NCI-H1417 (cell line): ENCODE results near the gene CYP27A1.

ENCODE experiments used
- DNase-seq, 3 experiments: peaks; one replicate each; lab custom pipeline; 2025; lab: John Stamatoyannopoulos, UW

The CYP27A1 gene

DNA sequence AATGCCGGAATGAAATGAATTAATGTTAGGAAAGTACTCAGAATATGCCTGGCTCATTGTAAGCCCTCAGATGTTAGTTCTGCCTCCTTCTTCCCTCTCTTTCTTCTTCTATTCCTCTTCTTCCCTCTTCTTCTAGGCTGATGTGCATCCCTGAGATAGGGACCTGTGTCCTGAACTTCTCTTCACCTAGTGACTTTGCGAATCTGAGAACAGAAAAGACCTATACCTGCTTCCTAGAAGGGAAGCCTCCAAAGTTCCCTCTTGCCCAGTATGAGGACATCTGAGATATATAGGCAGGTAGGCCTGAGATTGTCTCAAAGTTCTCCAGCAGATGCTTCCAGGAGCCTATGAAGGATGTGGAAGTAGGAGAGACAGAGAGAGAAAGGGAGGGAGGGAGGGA is 8.1 kb upstream of the CYP27A1 start:
- no peak for DNase-seq

GRCh38 chr2:218776488-218776887 is 5.5 kb upstream of the CYP27A1 start:
- DNase-seq: no peak

DNA sequence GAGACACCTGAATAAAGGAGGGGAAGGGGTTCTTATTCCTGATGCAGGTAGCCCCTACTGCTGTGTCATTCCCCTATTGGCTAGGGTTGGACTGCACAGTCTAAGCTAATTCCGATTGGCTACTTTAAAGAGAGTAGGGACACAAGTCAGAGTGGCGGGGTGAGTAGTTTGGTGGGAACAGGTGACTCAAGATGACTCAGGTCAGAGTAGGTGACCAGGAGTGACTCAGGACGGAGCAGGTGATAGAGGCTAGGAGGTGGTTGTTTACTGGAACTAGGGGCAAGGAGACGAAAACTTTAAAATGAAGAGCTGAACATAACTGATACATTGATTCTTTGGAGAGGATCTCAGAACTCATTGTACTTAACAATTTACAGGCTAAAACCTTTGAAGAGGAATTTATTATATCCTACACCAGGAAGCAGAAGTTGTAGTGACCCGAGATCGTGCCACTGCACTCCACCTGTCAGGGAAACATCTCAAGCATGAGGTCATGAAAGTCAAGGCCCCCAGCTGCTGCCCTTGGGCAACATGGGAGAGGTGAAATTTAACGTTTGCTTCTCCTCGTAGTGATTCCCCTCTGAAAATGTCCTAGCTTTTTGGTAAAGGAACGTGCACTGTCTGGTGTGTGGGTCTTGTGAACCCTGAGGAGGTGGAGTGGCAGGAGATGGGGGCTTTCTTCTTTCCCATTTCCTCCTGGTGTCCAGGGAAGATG is 4.5 kb upstream of the CYP27A1 start:
- no peak for DNase-seq

DNA sequence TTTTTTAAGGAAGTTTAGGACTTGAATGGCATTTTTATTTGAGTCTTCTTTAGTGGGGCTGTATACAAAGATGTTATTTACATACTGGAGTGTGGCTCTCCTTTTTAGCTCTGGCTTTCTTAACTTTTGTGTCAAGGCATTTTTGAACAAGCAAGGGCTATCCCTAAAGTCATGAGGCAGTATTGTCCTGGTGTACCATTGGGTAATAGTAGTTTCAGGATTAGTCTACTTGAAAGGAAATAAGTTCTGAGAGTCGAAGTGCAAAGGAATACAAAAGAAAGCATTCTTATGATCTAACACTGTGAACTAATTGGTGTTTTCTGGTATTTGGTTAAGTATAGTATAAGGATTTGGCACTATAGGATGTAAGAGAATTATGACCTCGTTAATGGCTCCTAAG is 1.9 kb upstream of the CYP27A1 start:
- DNase-seq: no peak

- peak in 2 of 3 experiments; percentile 3 to 48 for DNase-seq
Observed at GRCh38 chr2:218780851-218781690, 876 bp upstream of the CYP27A1 start.

- DNase-seq: no peak
Observed at GRCh38 chr2:218782528-218782844, 539 bp downstream of the CYP27A1 start.

DNA sequence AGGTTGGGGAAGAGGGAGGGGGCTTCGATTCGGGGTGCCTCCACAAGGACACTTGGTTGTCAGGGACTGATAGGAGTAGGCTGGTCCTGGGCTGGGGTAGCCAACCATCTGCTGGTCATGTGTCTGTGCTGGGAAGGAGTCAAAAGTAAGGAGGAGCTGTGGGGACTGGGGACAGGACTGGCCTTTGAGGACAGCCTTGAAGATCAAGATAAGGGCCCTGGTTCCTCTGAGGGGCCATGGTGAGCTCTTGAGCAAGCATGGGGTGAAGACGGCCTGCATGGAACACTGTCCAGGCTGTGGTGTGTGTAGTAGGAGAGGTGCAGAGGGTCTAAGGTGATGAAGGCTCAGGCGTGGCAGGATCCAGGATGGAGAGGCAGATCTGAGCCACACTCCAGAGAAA is 1.7 kb downstream of the CYP27A1 start:
- no peak for DNase-seq

DNA sequence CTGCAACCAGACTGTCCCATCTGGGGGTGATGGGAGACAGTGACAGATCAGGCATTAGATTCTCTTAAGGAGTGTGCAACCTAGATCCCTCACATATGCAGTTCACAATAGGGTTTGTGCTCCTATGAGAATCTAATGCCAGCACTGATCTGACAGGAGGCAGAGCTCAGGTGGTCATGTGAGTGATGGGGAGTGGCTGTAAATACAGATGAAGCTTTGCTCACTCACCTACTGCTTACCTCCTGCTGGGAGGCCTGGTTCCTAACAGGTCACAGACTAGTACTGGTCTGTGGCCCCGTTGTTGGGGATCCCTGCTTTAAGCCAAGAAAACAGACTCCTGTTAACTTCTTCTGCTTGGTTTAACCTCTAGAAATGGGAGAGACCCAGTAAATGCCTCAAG is 3.2 kb downstream of the CYP27A1 start:
- DNase-seq: no peak

GRCh38 chr2:218786133-218786532 is 4.2 kb downstream of the CYP27A1 start:
- no peak for DNase-seq

DNA sequence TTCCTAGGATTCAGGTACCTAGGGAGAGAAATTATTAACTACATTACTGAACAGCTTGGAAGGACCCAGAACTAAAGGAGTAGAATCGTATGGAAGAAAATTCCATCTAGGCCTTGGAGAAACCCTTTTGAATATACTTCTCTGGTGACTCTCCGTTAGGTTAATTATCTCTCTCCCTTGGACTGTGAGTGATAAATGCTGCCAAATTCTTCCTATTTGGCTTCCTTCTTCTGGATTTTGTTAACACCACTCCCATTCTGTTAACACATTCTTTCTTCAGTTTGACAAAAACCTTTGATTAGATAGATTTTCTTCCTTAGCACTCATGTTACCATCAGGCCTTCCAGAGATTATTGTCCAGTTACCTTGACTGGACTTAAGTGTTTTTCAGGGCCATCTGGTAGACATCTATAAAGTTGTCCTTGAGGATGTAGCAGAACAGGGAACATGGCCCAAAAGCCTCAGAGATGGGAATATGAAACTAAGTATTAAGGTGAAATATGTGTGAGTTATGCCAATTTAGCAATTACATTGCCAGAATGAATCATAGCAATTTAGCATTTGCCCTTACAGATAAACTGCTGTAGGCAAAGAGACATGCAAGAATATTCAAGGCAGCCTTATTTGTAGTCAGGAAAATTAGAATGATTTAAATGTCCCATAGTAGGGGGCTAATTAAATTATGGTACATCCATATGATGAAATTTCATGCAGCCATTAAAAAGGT is 6.7 kb downstream of the CYP27A1 start:
- DNase-seq: no peak

GRCh38 chr2:218792433-218792832 is 10.5 kb downstream of the CYP27A1 start:
- DNase-seq: no peak

GRCh38 chr2:218796691-218797090 is 14.7 kb downstream of the CYP27A1 start:
- no peak for DNase-seq

GRCh38 chr2:218798767-218799504 is 17.0 kb downstream of the CYP27A1 start:
- no peak for DNase-seq

GRCh38 chr2:218799990-218800389 is 18.0 kb downstream of the CYP27A1 start:
- no peak for DNase-seq

GRCh38 chr2:218802386-218802994 is 20.5 kb downstream of the CYP27A1 start:
- DNase-seq: no peak

- no peak for DNase-seq
Observed at GRCh38 chr2:218804817-218805216, 22.9 kb downstream of the CYP27A1 start.

GRCh38 chr2:218805627-218806026 is 23.7 kb downstream of the CYP27A1 start:
- peak in 1 of 3 experiments; percentile 28 for DNase-seq

GRCh38 chr2:218806346-218806978 is 24.5 kb downstream of the CYP27A1 start:
- peak in 2 of 3 experiments; percentile 11 to 39 for DNase-seq

- no peak for DNase-seq
Observed at GRCh38 chr2:218807626-218808025, 25.7 kb downstream of the CYP27A1 start.

GRCh38 chr2:218809515-218809914 is 27.6 kb downstream of the CYP27A1 start:
- DNase-seq: no peak

DNA sequence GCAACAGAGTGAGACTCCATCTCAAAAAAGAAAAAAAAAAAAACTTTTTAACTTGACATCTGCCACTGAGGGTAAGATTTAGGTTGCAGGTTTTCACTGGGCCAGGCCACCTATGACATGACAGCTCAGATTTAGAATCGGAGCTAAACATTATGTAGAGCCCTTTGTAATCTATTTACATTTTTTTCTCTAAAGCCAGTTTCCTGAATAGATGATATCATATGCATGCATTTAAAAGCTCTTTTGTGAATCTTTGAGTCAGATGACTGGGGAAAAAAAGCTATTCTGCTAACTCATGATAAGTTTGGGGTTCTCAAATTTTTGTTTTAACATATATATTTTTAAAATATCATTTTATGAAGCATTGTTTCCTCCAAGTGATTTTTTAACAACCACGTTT is 28.3 kb downstream of the CYP27A1 start:
- no peak for DNase-seq
